ES-I3 (cell line): ENCODE results near the gene FABP3.

ENCODE experiments used
- H3K36me3 ChIP-seq: 2 replicates; pipeline ENCODE4 v1.6.1; 2013; ENCODE audit warnings: mild to moderate bottlenecking, low read length, control low read depth, moderate library complexity; ENCODE audit not compliant: insufficient read depth
- H3K4me1 ChIP-seq: 2 replicates; pipeline ENCODE4 v1.6.1; 2013; ENCODE audit warnings: mild to moderate bottlenecking, control low read depth, low read length; ENCODE audit not compliant: insufficient read depth
- H3K9ac ChIP-seq: 2 replicates; pipeline ENCODE4 v1.6.1; 2013; ENCODE audit warnings: low read depth, mild to moderate bottlenecking, low read length, moderate library complexity
- H3K9me3 ChIP-seq: 2 replicates; pipeline ENCODE4 v1.6.1; 2013; ENCODE audit warnings: mild to moderate bottlenecking, low read length, moderate library complexity; ENCODE audit not compliant: control insufficient read depth, insufficient read depth

The FABP3 gene

GRCh38 chr1:31336687-31337467 is 36.0 kb downstream of the FABP3 start:
- no peak overlapping the region for H3K9ac ChIP-seq
- H3K36me3 ChIP-seq, result peaks cover 2% of the 10 kb centered on the region; the same call in 1 of the 2 replicates
- H3K4me1 ChIP-seq, result no peaks in the 10 kb centered on the region
- no peaks in the 10 kb centered on the region for H3K9me3 ChIP-seq

- Histone ChIP-seq H3K9me3 (no peaks in the 10 kb centered on the region), H3K4me1 (no peaks in the 10 kb centered on the region), H3K9ac (no peak overlapping the region), H3K36me3 (peaks cover 2% of the 10 kb centered on the region; the same call in 1 of the 2 replicates)
Measured at GRCh38 chr1:31335007-31335406, 37.9 kb downstream of the FABP3 start.

GRCh38 chr1:31327381-31327780 is 45.5 kb downstream of the FABP3 start:
- no peak overlapping the region for H3K9ac ChIP-seq
- no peaks in the 10 kb centered on the region; the same call in 1 of the 2 replicates for H3K36me3 ChIP-seq
- no peaks in the 10 kb centered on the region for H3K4me1 ChIP-seq
- no peaks in the 10 kb centered on the region for H3K9me3 ChIP-seq

GRCh38 chr1:31326461-31326860 is 46.4 kb downstream of the FABP3 start:
- H3K9me3 ChIP-seq, result no peaks in the 10 kb centered on the region

DNA sequence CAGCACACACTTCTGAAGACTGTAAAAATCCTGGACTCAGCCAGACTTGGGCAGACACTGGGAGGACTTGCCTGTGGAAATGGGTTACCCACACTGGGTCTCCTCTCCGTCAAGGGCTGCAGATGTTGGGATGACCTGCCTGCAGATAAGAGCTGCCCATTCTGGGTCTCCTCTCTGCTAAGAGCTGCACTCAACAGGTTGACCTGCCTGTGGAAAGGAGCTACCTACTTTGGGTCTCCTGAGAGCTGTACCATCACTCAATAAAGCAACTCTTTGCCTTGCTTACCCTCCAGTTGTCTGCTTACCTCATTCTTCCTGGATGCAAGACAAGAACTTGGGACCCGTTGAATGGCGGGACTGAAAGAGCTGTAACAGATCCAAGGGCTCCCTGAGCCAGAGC is 47.9 kb downstream of the FABP3 start:
- Histone ChIP-seq H3K36me3 (no peaks in the 10 kb centered on the region), H3K9ac (no peak overlapping the region), H3K9me3 (no peaks in the 10 kb centered on the region), H3K4me1 (no peaks in the 10 kb centered on the region)

More at GRCh38 chr1:31326461-31326860, 46.4 kb downstream of the FABP3 start:
- no peaks in the 10 kb centered on the region for H3K4me1 ChIP-seq
- no peak overlapping the region for H3K9ac ChIP-seq
- H3K36me3 ChIP-seq, result no peaks in the 10 kb centered on the region

DNA sequence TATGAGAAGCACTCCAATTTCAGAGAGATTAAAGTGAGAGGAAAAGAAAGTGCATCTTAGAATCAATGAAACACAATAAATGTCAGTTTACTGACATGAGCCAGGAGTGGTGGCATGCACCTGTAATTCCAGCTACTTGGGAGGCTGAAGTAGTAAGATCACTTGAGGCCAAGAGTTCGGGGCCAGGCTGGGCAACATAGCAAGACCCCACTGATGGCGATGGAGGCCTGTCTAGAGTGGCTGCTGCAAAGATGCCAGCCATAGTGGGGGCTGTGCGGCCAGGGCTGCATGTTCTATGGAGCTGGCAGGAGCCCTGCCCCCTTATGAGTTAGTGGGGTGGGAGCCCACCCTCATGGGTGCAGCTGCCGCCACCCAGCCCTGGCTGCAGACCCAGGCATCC is 48.8 kb downstream of the FABP3 start:
- Histone ChIP-seq H3K36me3 (no peaks in the 10 kb centered on the region), H3K9ac (no peak overlapping the region), H3K9me3 (no peaks in the 10 kb centered on the region), H3K4me1 (no peaks in the 10 kb centered on the region)

- H3K9ac ChIP-seq, result no peak overlapping the region
- no peaks in the 10 kb centered on the region for H3K9me3 ChIP-seq
- H3K4me1 ChIP-seq, result no peaks in the 10 kb centered on the region
- peaks cover 5% of the 10 kb centered on the region; the same call in 1 of the 2 replicates for H3K36me3 ChIP-seq
Measured at GRCh38 chr1:31318146-31318545, 54.7 kb downstream of the FABP3 start.

DNA sequence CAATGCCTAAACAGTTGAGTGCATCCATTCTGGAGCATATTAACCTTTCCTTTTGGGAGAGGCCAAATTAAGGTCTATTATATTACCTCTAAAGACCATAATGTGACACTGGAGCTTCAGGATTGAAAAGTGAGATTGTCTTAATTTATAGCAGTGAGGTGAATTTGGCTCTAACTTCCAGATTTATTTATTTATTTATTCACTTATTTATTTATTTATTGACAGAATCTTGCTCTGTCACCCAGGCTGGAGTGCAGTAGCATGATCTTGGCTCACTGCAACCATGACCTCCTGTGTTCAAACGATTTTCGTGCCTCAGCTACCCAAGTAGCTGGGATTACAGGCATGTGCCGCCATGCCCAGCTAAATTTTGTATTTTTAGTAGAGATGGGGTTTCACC is 57.0 kb downstream of the FABP3 start:
- peaks cover 17% of the 10 kb centered on the region for H3K36me3 ChIP-seq
- no peaks in the 10 kb centered on the region for H3K4me1 ChIP-seq
- no peak overlapping the region for H3K9ac ChIP-seq
- H3K9me3 ChIP-seq, result no peaks in the 10 kb centered on the region
